Brain microvascular endothelial cell (primary cell): Measurements from ENCODE around the gene MAN1A1.

ENCODE experiments used
- DNase-seq: peaks from one replicate; pipeline ENCODE4 v3.0.0-alpha.2; 2020
- H3K27ac ChIP-seq: fragments of 250-450 bp; sonication (Bioruptor Pico); 2 replicates; pipeline ENCODE4 v1.5.1; 2020; ENCODE audit warnings: mild to moderate bottlenecking, moderate library complexity
- H3K27me3 ChIP-seq: fragments of 250-450 bp; sonication (Bioruptor Pico); replicated peaks from 2 replicates; pipeline ENCODE4 v1.5.1; 2020; ENCODE audit warnings: mild to moderate bottlenecking
- H3K36me3 ChIP-seq: fragments of 250-450 bp; sonication (Bioruptor Pico); replicated peaks from 2 replicates; pipeline ENCODE4 v1.5.1; 2020; ENCODE audit warnings: mild to moderate bottlenecking
- H3K4me3 ChIP-seq: 2 replicates; pipeline ENCODE4 v1.5.1; 2011; ENCODE audit warnings: low read depth, mild to moderate bottlenecking, control low read depth, low read length, moderate library complexity
- in situ Hi-C: cut with HindIII; loops from 2 replicates; pipeline ENCODE4 v1.10.0; 2017; ENCODE audit warnings: low sequenced_read_pairs, low pct_ligation_motif_present
- TF ChIP-seq, protein P1 (sequence below): IDR thresholded peaks from 2 replicates; pipeline ENCODE4 v1.5.1; 2011; ENCODE audit warnings: low read depth, mild to moderate bottlenecking, moderate library complexity, low read length, control low read depth, inconsistent platforms; ENCODE audit errors: missing control alignments

MAN1A1 gene

DNA sequence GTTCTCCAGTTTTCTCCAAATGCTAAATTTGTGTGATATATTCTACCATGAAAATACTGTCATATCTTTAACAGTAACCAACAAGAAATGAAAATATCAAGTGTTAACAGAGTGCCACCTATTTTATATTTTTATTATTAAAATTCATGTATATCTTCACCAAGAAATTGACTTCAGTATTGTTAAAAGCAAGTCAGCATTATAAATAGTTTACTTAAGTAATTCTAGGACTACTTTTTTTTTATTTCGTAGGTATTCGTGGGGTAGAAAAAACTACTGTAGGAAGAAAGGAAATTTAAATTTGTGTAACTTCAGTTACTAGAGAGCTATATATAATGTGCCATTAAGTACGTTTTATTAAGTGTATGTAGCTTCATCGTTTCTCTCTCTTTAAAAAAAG is 6.3 kb upstream of the MAN1A1 start:
- in situ Hi-C loops = no loop called here

DNA sequence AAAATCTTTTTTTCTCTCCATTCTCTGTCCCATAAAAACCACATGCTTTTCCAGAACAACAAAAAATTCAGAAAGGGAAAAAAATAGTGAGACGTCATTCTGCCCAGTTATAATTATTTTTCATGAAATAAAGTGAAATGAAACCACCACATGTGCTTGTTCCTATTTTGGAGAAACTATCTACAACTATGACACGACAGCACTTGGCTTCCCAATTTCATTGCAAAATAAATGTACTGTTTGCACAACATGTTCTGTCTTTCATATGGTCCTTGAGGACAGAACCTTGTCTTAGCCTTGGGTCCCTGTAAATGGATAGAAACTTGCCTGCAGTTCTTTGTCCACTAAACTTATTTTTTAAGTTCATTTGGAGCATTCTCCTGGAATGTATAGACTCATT is 5.6 kb upstream of the MAN1A1 start:
- no peak for DNase-seq
- no peaks in the 10 kb centered on the region for H3K27me3 ChIP-seq
- in situ Hi-C loops = no loop called here
- no peak overlapping the region for H3K27ac ChIP-seq
- H3K4me3 ChIP-seq = no peak overlapping the region
- TF ChIP-seq, protein P1, sequence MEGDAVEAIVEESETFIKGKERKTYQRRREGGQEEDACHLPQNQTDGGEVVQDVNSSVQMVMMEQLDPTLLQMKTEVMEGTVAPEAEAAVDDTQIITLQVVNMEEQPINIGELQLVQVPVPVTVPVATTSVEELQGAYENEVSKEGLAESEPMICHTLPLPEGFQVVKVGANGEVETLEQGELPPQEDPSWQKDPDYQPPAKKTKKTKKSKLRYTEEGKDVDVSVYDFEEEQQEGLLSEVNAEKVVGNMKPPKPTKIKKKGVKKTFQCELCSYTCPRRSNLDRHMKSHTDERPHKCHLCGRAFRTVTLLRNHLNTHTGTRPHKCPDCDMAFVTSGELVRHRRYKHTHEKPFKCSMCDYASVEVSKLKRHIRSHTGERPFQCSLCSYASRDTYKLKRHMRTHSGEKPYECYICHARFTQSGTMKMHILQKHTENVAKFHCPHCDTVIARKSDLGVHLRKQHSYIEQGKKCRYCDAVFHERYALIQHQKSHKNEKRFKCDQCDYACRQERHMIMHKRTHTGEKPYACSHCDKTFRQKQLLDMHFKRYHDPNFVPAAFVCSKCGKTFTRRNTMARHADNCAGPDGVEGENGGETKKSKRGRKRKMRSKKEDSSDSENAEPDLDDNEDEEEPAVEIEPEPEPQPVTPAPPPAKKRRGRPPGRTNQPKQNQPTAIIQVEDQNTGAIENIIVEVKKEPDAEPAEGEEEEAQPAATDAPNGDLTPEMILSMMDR = no peak
- no peaks in the 10 kb centered on the region for H3K36me3 ChIP-seq

More for the DNA sequence above, 6.3 kb upstream of the MAN1A1 start:
- H3K27me3 ChIP-seq = no peaks in the 10 kb centered on the region
- no peak for DNase-seq
- no peak overlapping the region for H3K4me3 ChIP-seq
- no peak overlapping the region for H3K27ac ChIP-seq
- TF ChIP-seq, protein P1 = no peak
- H3K36me3 ChIP-seq = no peaks in the 10 kb centered on the region

DNA sequence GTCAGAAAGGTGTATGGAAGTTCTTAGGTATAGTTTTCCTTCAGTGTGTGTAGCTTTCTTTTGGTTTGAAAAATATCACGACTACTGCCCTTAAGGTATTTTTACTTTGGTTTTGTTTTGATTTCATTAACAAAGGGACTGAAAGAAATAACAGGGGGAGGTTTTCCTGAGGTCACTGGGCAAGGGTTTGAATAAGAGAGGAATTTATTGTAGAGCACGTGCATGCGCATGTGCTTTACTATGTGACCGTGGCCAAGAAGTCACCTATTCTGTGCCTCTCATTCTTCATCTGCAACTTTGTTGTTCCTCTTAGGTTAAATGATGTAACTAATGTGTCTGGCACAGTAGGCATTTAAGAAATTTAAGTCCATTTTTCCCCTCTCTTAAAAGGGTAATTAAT is 4.1 kb upstream of the MAN1A1 start:
- TF ChIP-seq, protein P1 = no peak
- DNase-seq = no peak
- in situ Hi-C loops = no loop called here
- H3K4me3 ChIP-seq = no peak overlapping the region
- no peaks in the 10 kb centered on the region for H3K36me3 ChIP-seq
- H3K27ac ChIP-seq = no peak overlapping the region
- no peaks in the 10 kb centered on the region for H3K27me3 ChIP-seq

DNA sequence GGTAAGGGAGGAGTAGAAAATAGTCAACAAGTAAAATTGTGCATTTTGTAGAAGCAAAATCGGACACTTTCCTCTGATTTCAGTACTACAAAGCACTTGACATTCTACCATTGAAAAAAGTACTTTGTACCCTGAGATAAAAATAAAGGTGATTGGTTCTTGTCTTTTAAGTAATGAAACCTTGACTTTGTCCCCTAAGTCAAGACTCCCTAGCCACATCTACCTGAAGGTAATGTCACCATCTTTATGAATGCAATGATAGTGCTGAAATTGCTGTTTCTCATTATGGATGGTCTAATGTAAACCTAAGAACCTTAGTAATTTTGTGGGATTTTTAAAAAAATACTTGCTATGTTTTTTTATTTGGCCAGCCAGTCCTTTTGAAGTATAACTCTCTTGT is 2.4 kb upstream of the MAN1A1 start:
- H3K4me3 ChIP-seq = no peak overlapping the region
- in situ Hi-C loops = no loop called here
- TF ChIP-seq, protein P1 = no peak

DNA sequence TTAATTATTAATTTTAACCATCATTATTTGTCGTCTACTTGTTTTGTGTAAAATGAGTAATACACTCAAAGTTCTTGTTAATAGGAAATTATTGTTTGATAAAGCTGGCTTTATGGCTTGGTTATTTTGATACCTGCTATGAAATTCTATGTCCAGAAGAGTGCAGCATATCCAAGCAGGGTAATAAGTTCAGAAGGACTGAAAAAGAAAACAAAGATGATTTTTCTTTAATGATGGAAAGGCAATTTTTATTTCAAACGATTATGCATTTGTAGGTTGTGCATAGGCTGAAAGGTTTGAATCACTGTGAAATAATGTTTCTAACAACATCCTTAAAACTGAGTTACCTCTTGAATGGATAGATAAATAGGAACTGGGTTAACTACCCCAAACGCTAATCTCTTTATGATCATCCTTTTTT is 1.4 kb upstream of the MAN1A1 start:
- Histone ChIP-seq H3K27ac (no peak overlapping the region), H3K36me3 (no peaks in the 10 kb centered on the region), H3K4me3 (peak overlapping the region; percentile 78), H3K27me3 (no peaks in the 10 kb centered on the region)
- TF ChIP-seq, protein P1 = peak; percentile 40
- no peak for DNase-seq
- in situ Hi-C loops = no loop called here

More for the DNA sequence above, 2.4 kb upstream of the MAN1A1 start:
- H3K27me3 ChIP-seq = no peaks in the 10 kb centered on the region
- H3K27ac ChIP-seq = no peak overlapping the region
- no peak for DNase-seq
- no peaks in the 10 kb centered on the region for H3K36me3 ChIP-seq

DNA sequence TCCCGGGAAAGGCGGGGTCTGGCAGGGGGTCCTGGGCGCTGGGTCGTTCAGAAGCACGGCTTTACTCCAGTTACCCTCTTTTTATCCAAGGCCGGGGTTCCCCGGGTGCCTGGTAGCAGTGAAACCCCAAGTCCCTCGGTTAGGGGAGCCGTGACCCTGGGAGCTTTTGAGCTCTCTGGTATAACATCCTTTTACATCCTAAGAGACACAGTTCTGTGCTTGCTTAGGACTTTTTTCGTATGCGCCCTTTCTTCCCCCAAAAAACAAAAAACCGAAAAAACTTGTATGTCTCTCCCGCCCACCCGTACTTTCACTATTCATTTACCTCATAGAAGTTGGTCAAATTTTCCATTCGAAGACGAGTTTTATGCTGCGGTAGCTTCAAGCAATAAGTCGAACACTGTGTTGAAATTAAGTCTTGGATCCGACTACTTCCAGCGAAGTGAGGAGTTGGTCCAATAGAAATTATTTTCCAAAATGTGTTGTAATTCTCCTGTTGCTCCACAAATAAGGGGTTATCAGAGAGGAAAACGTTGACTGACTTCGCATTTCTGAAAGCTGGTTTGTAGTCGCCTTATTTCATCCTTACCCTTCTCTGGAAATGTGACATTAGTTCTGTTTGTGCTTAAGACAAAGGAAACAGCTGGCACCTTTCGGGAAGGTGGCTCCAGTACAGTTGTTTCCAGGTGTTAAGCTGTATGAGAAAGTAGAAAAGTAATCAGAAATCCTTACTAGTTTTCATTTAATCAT is 816 bp upstream of the MAN1A1 start:
- peak; percentile 31 for DNase-seq
- in situ Hi-C loops = no loop called here
- TF ChIP-seq, protein P1 = no peak
- Histone ChIP-seq H3K27ac (peak overlapping the region; percentile 27), H3K36me3 (no peaks in the 10 kb centered on the region), H3K4me3 (peak overlapping the region; percentile 78), H3K27me3 (no peaks in the 10 kb centered on the region)
